Activated CD4-positive, alpha-beta T cell treated with anti-CD3 and anti-CD28 coated beads, Interleukin-2, Interleukin-4, amounts not matched to agents 100 ng/mL and 50 ng/mL, durations not matched to agents 16 hours and 8 hours (primary cell): ENCODE results near the gene ITGB2.

Source experiments
- DNase-seq: peaks from one replicate; pipeline ENCODE4 v3.0.0-alpha.2; 2020; ENCODE audit warnings: low spot score

ITGB2 gene

DNA sequence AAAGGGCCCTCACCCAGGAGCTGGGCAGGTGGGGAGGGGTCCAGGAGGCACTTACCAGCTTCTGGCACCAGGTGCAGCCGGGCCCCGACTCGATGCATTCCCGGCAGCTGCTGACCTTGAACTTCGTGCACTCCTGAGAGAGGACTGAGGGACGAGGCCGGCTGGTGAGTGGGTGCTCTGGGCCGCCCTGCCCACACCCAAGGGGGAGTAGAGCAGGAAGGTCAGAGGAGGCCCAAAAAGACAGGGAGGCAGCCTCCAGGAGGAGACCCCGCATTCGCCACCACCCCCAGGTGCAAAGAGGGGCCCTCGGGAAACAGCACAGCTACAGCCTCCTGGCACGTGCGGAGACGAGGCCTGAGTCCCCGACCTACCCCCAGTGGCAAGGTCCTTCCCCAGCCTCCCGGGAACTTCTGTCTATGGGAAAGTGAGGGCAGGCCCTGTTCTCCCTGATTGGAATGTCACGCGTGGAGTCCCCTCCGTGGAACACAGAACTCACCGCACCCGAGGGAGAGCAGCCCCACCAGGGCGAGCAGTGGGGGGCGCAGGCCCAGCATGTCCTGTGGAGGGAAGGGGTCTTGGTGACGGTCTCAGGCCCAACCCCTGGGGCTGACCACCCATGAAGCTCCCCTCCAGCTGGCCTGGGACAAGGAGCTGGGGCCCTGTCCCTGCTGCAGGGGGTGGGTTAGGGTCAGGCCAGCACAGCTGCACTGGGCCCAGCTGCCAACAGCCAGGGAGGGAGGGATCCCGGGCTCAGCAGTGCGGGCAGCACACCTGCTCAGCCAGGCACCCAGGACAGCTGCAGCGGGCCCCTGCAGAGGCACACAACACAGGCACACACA lies 10.3 kb downstream of the ITGB2 start:
- no peak for DNase-seq

- DNase-seq = no peak
Measured at GRCh38 chr21:44909719-44910118, 11.0 kb downstream of the ITGB2 start.

DNA sequence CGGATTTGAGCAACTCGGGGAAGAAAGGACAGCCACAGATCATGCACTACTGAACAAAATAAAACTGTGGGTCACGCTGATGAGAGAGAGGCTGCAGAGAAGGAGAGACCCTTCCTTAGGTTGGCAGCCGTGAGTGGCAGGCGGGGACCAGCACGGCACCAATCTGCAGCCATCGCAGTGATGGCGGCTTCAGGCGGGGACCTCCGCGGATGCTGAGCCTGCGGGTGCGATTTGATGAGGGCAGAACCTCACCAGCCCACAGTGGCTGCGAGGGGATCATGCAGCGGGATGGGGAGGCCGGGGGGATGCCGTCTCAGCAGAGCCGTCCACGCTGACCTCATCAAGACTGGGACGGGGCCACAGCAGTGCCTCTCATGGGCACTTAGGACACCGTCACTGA lies 11.8 kb downstream of the ITGB2 start:
- no peak for DNase-seq

- DNase-seq = no peak
Measured at GRCh38 chr21:44907966-44908895, 12.5 kb downstream of the ITGB2 start.

DNA sequence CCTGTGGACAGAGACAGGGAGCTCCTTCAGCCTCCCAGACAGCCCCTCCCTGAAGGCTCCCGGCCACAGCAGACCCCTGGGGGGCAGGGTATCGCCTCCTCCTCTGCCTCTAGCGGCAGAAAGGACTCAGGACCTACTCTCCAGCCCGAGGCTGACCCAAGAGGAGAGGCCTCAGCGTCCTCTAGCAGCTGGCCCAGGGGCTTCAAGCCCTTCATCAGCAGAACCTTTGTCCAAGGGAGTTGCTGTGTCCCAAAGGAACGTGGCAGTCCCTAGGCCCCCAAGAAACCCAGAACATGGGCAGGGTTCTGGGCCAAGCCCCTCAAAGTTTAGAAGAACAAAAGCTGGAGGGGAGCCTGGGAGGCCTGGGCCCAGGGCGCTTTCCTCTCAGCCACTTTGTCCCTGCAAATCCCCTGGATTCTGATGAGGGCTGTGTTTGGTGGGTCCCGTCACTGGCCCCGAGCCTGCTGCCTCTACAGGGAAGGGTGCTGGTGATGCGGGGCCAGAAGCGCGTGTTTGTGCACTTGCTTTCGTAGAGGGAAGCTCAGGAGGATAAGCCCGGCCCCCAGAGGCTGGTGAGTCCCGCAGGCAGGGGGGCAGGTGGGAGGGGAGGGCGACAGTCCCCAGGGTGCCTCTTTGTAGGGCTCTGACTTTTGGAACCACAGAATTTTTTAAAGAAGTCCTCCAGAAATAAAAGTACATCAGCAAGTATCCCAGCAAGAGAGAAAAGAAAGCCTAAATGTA lies 13.3 kb downstream of the ITGB2 start:
- no peak for DNase-seq

DNA sequence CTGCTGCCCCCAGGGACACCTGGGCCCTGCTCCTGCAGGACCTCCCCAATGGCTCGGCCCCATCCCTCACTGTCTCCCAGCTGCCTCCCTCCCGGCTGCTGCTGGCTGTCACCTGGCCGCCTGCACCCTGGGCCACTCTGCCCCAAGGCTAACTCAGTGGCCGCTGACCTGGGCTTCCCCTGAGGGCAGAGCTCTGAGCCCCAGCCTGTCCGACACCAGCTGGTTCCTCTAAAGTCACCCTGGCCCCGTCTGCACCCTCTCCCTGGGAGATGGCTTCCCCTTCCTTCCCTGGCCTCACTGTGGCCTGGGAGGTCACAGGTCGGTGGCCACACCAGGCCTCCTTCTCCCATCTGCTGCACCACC lies 15.0 kb downstream of the ITGB2 start:
- no peak for DNase-seq

- no peak for DNase-seq
Measured at GRCh38 chr21:44905016-44905727, 15.5 kb downstream of the ITGB2 start.

DNA sequence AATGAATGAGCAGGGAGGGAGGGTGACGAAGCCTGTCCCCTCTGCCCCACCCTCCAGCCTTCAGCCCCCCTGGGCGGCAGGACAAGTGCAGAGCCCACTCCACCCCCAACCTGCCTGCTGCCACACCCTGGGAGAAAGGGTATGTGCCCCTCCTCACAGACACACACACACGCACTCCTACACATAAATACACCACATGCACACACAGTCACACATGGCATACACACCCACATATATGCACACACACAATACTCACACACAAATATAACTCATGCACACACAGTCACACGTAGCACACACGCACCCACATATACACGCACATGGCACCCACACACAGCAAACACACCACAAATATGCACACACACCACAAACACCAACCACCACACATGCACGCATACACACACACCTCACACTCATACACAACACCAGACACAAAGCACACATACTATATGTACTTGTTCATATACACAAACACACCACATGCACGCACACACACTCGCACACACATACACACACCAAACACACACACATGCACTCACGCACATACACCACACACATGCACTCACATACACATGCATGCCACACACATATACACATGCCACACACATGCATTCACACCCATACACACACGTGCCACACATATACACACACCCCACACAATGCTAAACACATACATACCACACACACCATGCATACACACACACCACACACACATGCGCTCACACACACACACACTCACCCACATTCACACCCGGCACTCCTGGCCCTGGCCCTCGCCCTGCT lies 16.4 kb downstream of the ITGB2 start:
- DNase-seq = no peak

DNA sequence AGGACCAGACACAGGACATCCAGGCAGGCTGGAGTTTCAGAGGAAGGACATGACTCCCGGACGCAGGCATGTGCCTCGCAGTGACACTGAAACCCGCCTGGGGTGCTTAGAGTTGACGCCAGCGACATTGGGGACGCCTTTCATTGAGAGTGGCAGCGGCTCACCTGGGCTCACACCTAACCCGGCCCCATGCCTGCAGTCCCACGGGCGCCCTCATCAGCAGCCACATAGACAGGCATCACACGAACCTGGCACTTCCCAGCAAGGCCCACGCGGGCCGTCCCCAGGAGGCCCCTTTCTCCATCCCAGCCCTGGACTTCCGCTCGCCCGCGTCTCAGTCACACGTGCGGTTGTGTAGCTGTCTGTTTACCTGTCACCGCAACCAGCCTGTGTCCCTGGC lies 17.0 kb downstream of the ITGB2 start:
- DNase-seq = no peak

- no peak for DNase-seq
Measured at GRCh38 chr21:44903050-44903685, 17.5 kb downstream of the ITGB2 start.

DNA sequence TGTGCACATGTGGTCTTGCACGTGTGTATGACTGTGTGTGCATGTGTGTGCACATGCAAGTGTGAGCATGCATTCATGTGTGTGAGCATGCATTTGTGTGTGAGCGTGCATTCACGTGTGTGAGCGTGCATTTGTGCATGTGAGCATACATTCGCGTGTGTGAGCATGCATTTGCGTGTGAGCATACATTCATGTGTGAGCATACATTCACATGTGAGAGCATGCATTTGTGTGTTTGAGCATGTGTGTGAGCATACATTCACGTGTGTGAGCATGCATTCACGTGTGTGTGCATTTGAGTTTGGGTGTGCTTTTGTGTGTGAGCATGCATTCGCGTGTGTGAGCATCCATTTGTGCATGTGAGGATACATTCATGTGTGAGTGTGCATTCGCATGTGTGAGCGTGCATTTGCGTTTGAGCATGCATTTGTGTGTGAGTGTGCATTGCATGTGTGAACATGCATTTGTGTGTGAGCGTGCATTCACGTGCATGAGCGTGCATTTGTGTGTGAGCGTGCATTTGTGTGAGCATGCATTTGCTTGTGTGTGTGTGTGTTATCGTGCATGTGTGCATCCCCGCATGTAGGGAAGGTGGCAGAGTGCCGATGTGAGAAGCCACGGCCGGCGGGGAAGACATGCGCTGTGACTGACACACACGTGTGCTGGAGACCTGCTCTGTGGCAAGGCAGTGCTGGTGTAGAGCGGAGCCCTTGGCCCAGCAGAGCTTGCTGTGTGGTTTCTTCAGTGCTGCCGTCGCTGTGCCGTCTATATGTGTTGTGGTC lies 18.2 kb downstream of the ITGB2 start:
- DNase-seq = no peak

DNA sequence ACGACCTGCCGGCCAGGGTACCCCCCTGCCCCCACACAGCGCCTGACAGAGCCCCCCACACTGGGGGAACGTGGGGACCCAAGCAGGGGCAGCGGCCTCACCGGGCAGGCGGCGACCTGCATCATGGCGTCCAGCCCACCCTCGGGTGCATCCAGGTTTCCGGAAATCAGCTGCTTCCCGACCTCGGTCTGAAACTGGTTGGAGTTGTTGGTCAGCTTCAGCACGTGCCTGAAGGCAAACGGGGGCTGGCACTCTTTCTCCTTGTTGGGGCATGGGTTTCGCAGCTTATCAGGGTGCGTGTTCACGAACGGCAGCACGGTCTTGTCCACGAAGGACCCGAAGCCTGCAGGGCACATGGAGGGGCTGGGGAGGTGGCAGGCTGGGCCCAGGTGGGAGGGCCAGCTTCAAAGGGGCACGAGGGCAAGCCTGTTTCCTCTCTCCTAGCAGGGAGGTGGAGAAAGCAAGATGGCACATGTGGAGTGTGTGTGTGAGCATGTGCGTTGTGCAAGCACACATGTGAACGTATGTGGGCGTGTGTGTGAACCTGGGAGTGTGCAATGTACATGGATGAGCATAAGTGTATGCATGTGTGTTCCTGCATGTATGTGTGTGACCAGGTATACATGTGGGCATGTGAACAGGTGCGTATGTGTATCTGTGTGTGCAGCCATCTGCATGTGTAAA lies 19.2 kb downstream of the ITGB2 start:
- no peak for DNase-seq

DNA sequence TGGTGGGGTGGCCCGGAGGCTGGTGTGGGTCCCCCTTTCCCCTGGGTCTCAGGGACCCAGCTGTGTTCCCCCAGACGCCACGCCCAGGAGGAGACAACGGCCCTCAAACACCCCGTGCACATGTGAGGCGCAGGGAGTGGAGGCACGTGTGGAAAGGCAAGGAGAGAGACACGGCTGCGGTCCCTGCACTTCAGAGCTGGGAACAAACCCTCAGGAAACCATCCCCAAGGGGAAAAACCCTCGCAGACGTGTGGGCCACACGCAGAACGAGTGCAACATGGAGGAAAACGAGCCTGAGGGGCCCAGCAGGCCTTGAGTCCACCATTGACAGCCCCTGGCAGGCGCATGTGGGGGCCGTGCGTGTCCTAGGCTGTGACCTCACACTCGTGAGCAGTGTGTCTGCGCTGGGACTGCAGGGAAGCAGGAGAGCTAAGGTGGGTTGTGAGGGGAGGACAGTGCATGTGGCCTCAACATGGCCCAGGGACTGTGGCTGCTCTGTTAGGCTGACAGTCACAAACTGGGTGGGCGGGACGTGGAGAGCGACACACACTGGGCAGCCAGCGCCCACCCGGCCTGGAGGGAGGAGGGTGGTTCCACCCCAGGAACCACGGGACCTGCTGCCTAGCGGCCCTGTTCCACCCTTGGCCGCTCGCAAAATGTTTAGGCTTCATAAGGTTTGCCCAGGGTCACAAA lies 20.0 kb downstream of the ITGB2 start:
- no peak for DNase-seq

GRCh38 chr21:44899768-44900558 lies 20.7 kb downstream of the ITGB2 start:
- DNase-seq = no peak

DNA sequence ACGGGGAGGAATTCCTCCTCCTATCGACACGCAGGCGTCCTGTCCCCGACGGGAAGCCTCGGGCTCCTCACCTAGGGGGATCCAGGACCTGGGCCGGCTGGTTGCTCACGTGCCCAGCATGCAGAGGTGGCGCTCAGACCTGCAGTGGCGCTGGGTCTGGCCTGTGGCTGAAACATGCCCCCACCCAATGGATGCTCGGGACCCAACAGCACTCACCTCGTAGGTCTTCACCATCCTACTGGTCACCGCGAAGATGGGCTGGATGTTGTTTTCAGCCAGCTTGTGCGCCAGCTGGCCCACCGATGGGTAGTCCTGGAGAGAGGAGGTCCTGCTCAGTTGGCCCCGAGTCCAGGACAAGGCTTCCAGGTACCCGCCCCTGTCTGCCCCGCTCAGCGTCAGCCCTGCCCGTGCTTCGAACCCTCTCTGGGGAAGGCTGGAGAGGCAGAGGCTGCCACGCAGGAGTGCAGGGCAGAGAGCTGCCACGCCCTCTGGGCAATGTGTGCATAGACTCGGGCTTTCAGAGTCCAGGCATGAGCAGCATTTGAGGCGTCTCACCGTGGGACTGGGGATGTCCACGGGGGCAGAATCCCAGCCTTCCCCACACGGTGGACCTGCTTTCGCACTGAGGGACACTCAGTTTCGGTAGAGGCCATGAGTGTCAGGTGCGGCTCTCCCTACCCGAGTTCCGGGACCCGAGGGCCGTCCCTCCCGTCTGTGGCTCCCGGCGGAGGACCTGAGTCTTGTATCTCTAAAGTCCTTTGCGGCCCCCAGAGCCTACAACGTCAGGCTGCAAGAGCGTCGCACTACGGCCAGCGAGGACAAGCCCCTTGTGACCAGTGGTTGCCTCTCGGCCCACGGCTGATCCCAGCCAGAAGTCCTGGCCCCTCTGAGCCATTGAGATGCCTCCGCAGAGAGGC lies 21.6 kb downstream of the ITGB2 start:
- no peak for DNase-seq

DNA sequence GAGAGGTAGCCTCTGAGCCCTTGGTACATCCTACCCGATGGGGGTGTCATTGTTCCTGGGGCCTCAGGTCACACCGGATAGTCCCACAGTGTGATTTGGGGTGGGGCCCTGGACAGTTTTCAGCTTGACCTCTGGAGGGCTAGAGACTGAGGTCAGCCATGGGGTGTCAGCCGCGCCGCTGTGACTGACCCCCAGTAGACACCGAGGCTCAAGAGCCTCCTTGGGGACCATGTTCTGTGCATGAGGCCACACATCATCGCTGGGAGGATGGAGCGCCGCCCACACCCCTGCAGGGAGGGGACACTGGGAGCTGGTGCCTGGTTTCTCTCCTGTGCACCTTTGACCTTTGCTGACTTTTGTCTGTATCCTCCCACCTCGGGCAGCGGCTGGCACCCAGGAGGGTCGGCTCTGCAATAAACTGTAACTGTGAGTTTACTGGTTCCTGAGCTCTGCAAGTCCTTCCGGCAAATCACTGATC lies 22.6 kb downstream of the ITGB2 start:
- no peak for DNase-seq
